Adrenal gland (tissue), 12 donors: Measurements from ENCODE around the gene HYCC1. TPM values are rescaled to one million over a fixed set of nuclear protein-coding genes. Genes with fewer than 3 reads are reported as not detected.

Experiments used
- DNase-seq, 7 donors: peaks; one replicate each; pipeline ENCODE4 v3.0.0-alpha.2; 2019 to 2020
- H3K27ac ChIP-seq, 5 donors: fragments of 200-600 bp; sonication (generic) in 4 of 5; 1 replicate in 3 of 5; 2 replicates in 2 of 5; pipeline versions ENCODE4 v1.5.1 to v1.8.0; 2016 to 2020; ENCODE audit warnings: mild to moderate bottlenecking in 1 of 5
- H3K27me3 ChIP-seq: fragments of 200-600 bp; 2 replicates; pipeline ENCODE4 v1.8.0; 2021
- H3K36me3 ChIP-seq, 2 donors: fragments of 200-600 bp; replicated peaks in 1 of 2; 1 replicate in 1 of 2; 2 replicates in 1 of 2; pipeline versions ENCODE4 v1.5.1 to v1.8.0; 2018 to 2022
- H3K4me1 ChIP-seq, 2 donors: fragments of 200-600 bp; replicated peaks in 1 of 2; 1 replicate in 1 of 2; 2 replicates in 1 of 2; pipeline versions ENCODE4 v1.5.1 to v1.8.0; 2018 to 2021
- H3K4me3 ChIP-seq, 4 donors: fragments of 200-600 bp; sonication (generic) in 3 of 4; one replicate each; pipeline ENCODE4 v1.5.1; 2016 to 2018
- H3K9me3 ChIP-seq, 3 donors: fragments of 200-600 bp; sonication (generic) in 1 of 3; replicated peaks in 1 of 3; 1 replicate in 2 of 3; 2 replicates in 1 of 3; pipeline versions ENCODE4 v1.5.1 to v1.8.0; 2016 to 2021
- CTCF ChIP-seq, 6 experiments: fragments of 450-650 bp in 4 of 6; fragments of 200-600 bp in 2 of 6; sonication (generic) in 1 of 6; IDR thresholded peaks; 1 replicate in 5 of 6; 2 replicates in 1 of 6; pipeline versions ENCODE4 v1.5.1 to v1.8.0; 2016 to 2021; ENCODE audit warnings: antibody characterized with exemption in 6 of 6, mild to moderate bottlenecking in 2 of 6, moderate library complexity in 1 of 6
- POLR2A ChIP-seq, 2 donors: fragments of 450-650 bp; IDR thresholded peaks; one replicate each; pipeline ENCODE4 v1.6.1; 2017; ENCODE audit warnings: antibody characterized with exemption in 2 of 2, mild to moderate bottlenecking in 2 of 2, moderate library complexity in 1 of 2
- WGBS, 4 donors: extraction: QIAGEN DNeasy Blood & Tissue Kit in 2 of 4; methylation state at CpG; one replicate each; pipeline versions ENCODE4 v1.1.5 to v1.1.7; 2013 to 2017; 5-methylcytosine and 5-hydroxymethylcytosine counted together
- intact Hi-C, 2 donors: fragments of 100-400 bp; cut with DNase I; formaldehyde crosslinking; loops; one replicate each; pipeline versions ENCODE4 v1.14.1 to v1.15.0; 2022 to 2023
- polyA plus RNA-seq, 3 donors: library from polyadenylated mRNA; stranded (reverse); fragments of 200-250 nt in 2 of 3; fragments of 350-450 nt in 1 of 3; fragmentation: Illumina TruSeq in 1 of 3; extraction: RNeasy Lipid Tissue Mini Kit (QIAGEN cat#74804) in 1 of 3; gene quantifications; one replicate each; pipeline ENCODE4 v1.2.3, GENCODE V29; 2013 to 2014
- total RNA-seq, 9 donors: library from RNA; depleted of rRNA in 4 of 9; stranded (reverse); fragments of >200 nt in 4 of 9; fragments of 120-200 nt in 1 of 9; fragmentation: NEBNext Ultra II Directional in 1 of 9; extraction: Animal tissue kit (Norgen Biotek cat#: 25700) in 1 of 9; gene quantifications; one replicate each; pipeline versions ENCODE4 v1.1.0 to v1.2.4, GENCODE V29; 2013 to 2023
- donor health status: healthy with polysubstance abuse.
- donor health status: Bipolar disorder and iron deficiency.
- donor health status: DM: yes; HTN: yes; CAD: no.
- donor health status: DM: no; HTN: no; CAD: no.
- donor health status: DM: no; HTN: no; CAD: no.
- donor health status: DM: yes; HTN: yes; CAD: no.

HYCC1 gene
- total and polyA plus RNA-seq, 12 donors = 3.8 to 27.1 (median 17.5) TPM

DNA sequence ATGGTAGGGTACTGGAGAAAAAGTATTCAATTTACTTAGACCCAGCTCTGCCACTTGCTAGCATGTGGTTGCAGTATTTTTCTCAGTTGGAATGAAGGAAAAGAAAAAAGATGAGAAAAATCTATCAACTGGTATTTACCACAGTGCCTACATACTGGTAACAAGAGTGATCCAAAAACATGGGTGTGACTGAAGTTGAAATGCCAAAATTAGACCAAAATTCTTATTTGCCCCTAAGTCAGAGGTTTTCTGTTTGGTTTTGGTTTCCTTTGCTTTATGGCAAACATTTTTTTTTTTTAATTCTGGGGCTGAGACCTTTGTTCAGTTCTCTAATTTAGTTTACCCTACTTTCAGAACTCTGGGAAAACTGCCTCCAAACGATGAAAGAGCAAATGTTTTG is 12.3 kb downstream of the HYCC1 start:
- Histone ChIP-seq H3K27ac (no peak overlapping the region), H3K4me1 (peaks cover 0 to 13% of the 10 kb centered on the region in 2 donors), H3K27me3 (no peaks in the 10 kb centered on the region), H3K4me3 (no peak overlapping the region), H3K36me3 (no peaks in the 10 kb centered on the region), H3K9me3 (no peaks in the 10 kb centered on the region)
- intact Hi-C loops = no loop called here
- DNase-seq = no peak
- 76 to 93% (median 86%) methylated on average over 1 of the region's 1 CpG for WGBS, 4 donors
- TF ChIP-seq POLR2A (IDR thresholded peaks at IDR 0.05) (no peak), CTCF (IDR thresholded peaks at IDR 0.05) (no peak)

DNA sequence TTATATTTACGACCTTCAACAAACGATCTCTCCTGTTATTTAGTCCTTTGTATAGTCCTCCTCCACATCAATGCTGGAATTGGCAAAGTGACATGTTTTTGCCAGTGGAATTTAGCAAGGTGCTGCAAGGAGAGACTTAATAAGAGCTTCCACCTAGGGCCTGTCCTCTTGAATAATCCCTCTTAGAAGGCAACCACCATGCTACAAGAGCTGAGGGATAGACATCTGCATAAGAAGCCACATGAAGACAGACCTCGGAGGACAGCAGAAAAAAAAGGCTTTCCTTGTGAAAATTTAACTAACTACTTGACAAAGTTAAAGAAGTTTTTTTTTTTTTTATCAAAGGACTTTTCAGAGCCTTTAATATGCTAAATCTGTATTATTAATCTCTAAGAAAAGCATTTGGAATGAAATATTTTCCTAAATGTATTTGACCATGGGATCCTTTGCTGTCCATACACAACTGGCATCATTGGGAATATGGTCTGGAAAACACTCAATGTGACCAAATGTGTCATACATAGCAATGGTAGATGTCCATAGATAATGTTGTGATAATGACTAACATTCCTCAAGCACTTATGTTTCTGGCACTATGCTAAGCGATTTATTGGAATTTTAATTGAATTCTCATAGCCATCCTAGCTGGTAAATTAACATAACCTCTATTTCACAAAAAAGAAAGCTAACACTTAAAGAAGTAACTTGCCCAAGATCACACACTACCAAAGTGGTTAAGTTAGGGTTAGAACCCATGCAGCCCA is 13.2 kb downstream of the HYCC1 start:
- Histone ChIP-seq H3K36me3 (no peaks in the 10 kb centered on the region), H3K27me3 (no peaks in the 10 kb centered on the region), H3K9me3 (no peaks in the 10 kb centered on the region), H3K4me1 (peaks cover 0 to 13% of the 10 kb centered on the region in 2 donors), H3K27ac (no peak overlapping the region), H3K4me3 (no peak overlapping the region)
- TF ChIP-seq CTCF (IDR thresholded peaks at IDR 0.05) = no peak
- no peak for TF ChIP-seq POLR2A (IDR thresholded peaks at IDR 0.05)
- intact Hi-C loops = no loop called here
- no peak for DNase-seq
- WGBS, 4 donors = 86 to 91% (median 87%) methylated on average over 4 of the region's 4 CpGs

- TF ChIP-seq CTCF (IDR thresholded peaks at IDR 0.05) = no peak
- no peak for TF ChIP-seq POLR2A (IDR thresholded peaks at IDR 0.05)
These were observed 15.4 kb downstream of the HYCC1 start for GRCh38 chr7:22998519-22998896.

DNA sequence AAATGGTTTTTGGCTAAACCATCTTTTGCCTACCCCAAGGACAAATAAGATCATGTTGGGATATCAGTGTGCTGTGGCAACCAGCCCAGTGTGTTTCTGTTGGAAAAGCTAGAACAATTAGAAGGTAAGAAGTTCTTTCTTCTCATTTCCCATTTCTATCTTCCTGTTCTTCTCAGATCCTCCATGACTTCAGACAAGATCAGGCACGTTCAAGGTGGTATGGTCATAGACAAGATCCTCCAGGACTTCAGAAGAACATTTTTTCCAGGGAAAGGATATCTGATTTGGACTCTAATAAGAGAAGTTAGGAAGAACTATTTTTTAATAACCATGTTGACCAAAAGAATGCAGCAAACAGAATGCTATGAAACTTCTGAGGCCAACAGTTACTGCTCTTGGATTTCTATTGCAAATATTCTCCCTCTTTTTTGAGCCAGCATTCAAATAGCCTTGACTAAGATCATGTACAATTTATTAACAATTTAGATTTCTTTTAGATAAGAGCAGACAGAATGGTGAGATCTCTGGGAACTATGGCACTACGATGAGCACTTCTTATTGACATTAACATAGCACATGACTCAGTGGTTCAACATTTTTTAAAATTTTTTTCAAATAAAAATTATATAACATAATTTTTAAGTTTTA is 15.9 kb downstream of the HYCC1 start:
- H3K4me3 ChIP-seq = no peak overlapping the region
- 58 to 79% (median 63%) methylated on average over 2 of the region's 2 CpGs for WGBS, 4 donors
- no peaks in the 10 kb centered on the region for H3K36me3 ChIP-seq
- intact Hi-C loops = no loop called here
- H3K27ac ChIP-seq = no peak overlapping the region
- H3K9me3 ChIP-seq = no peaks in the 10 kb centered on the region
- H3K27me3 ChIP-seq = no peaks in the 10 kb centered on the region
- no peak for TF ChIP-seq CTCF (IDR thresholded peaks at IDR 0.05)
- TF ChIP-seq POLR2A (IDR thresholded peaks at IDR 0.05) = no peak
- peaks cover 0 to 5% of the 10 kb centered on the region in 2 donors for H3K4me1 ChIP-seq
- no peak for DNase-seq

More at GRCh38 chr7:22998519-22998896, 15.4 kb downstream of the HYCC1 start:
- Histone ChIP-seq H3K4me1 (peaks cover 0 to 5% of the 10 kb centered on the region in 2 donors), H3K27me3 (no peaks in the 10 kb centered on the region), H3K27ac (no peak overlapping the region), H3K9me3 (no peaks in the 10 kb centered on the region), H3K36me3 (no peaks in the 10 kb centered on the region), H3K4me3 (no peak overlapping the region)
- intact Hi-C loops = no loop called here
- 83 to 92% (median 85%) methylated on average over 2 of the region's 2 CpGs for WGBS, 4 donors
- DNase-seq = no peak
